ENCODE measurements around the gene HHIPL1.

GRCh38 chr14:99681832-99682148 is 36.9 kb downstream of the HHIPL1 start:
- TF ChIP-seq EZH2 (IDR thresholded peaks at IDR 0.05) (no peak), FOXP2 (optimal IDR thresholded peaks at IDR 0.05; ENCODE audit: control extremely low read depth, extremely low read length, insufficient read depth) (no peak)
